ENCODE measurements around the gene POMT1.

DNA sequence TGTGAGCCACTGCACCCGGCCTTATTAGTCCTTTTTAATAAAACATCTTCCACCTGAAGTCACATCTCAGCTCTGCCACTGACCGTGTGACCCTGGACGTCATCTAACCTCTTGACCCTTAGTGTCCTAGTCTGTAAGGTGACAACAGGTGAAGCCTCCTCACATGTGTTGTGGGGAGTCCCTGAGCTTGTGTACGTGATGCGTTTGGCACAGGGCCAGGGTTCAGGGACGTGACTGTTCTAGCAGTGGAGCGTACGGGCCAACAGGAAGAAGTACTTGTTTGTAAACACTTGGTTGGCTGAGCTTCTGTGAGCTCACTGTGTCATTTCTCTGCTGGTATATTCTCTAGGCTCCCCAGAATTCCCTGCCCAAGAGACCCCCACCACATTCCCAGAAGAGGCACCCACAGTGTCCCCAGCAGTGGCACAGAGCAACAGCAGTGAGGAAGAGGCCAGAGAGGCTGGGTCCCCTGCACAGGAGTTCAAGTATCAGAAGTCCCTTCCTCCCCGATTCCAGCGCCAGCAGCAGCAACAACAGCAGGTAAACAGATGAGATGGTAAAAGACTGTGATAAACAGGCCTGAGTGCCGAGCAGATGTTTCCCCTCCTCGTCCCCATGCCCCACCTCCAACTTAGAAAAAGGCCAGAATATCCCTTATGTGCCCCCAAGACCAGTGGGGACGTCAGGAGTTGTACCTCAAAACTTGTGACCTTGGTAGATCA is 35.3 kb upstream of the POMT1 start:
- no peak for TF ChIP-seq POLR2A (IDR thresholded peaks at IDR 0.05; ENCODE audit: low read depth, low read length)
- TF ChIP-seq, protein P1, sequence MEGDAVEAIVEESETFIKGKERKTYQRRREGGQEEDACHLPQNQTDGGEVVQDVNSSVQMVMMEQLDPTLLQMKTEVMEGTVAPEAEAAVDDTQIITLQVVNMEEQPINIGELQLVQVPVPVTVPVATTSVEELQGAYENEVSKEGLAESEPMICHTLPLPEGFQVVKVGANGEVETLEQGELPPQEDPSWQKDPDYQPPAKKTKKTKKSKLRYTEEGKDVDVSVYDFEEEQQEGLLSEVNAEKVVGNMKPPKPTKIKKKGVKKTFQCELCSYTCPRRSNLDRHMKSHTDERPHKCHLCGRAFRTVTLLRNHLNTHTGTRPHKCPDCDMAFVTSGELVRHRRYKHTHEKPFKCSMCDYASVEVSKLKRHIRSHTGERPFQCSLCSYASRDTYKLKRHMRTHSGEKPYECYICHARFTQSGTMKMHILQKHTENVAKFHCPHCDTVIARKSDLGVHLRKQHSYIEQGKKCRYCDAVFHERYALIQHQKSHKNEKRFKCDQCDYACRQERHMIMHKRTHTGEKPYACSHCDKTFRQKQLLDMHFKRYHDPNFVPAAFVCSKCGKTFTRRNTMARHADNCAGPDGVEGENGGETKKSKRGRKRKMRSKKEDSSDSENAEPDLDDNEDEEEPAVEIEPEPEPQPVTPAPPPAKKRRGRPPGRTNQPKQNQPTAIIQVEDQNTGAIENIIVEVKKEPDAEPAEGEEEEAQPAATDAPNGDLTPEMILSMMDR (IDR thresholded peaks at IDR 0.05; ENCODE audit: extremely low read depth in 1 of 2, insufficient read depth in 1 of 2, low read depth in 1 of 2, low read length in 2 of 2), result no peak
- no peak for TF ChIP-seq POLR2AphosphoS5 (IDR thresholded peaks at IDR 0.05; ENCODE audit: insufficient read depth, low read depth, low read length)
- no peak for TF ChIP-seq EZH2 (IDR thresholded peaks at IDR 0.05; ENCODE audit: borderline replicate concordance, low read depth, low read length, severe bottlenecking)
- TF ChIP-seq GATA2 (IDR thresholded peaks at IDR 0.05; ENCODE audit: insufficient read depth, insufficient read length, low read depth, low read length), result no peak
- no peak for TF ChIP-seq JUN (IDR thresholded peaks at IDR 0.05; ENCODE audit: borderline replicate concordance, insufficient read depth, insufficient read length, low read depth)
- no peak for TF ChIP-seq MYC (IDR thresholded peaks at IDR 0.05; ENCODE audit: low read depth, low read length)
